ENCODE results near the gene KRTAP19-4. TPM values are rescaled to one million over a fixed set of nuclear protein-coding genes. Genes with fewer than 3 reads are reported as not detected.
"Not testable (repeated sequence)": the region's sequence is repeated elsewhere in the genome, so short reads cannot be mapped to it uniquely, and the experiment has no call there.

KRTAP19-4 gene, protein sequence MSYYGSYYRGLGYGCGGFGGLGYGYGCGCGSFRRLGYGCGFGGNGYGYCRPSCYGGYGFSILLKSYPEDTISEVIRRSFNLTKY
- not detected in 2 replicates for total RNA-seq

DNA sequence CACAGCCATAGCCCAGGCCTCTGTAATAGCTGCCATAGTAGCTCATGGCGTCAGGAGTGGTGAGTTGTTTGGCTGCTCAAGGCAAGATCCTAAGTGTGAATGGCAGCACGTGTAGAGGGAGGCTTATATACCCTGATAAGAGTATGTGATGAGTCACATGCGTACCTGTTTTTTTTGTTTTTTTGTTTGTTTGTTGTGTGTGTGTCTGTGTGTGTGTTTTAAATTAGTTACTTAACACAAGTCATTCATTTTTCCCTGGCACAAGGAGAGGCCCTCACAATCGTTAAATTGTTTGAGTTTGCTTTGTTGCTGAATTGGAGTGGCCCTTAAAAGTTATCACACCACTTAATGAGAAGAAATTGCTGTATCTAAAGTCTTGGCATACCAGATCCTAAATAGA lies at the start of gene KRTAP19-4:
Gene KRTAP19-4 (minus strand): TSS at position 101 of the 400 bp plus-strand sequence. CDS start 55 bp downstream, at position 46.
- intact Hi-C loops (cut with micrococcal nuclease) = no loop called here
- Mint-ChIP-seq H3K4me1 (ENCODE audit: low read depth) (no peaks in the 10 kb centered on the region), H3K9me3 (no peaks in the 10 kb centered on the region), H3K36me3 (ENCODE audit: low read depth) (no peaks in the 10 kb centered on the region), H3K27me3 (ENCODE audit: low read depth) (no peaks in the 10 kb centered on the region), H3K27ac (no peak within 1 kb of the TSS), H3K4me3 (ENCODE audit: low read depth) (no peak within 1 kb of the TSS)
- DNase-seq (ENCODE audit: low spot score) = no peak

- H3K4me3 Mint-ChIP-seq (ENCODE audit: low read depth) = no peak within 1 kb of the TSS
- no peaks in the 10 kb centered on the region for H3K4me1 Mint-ChIP-seq (ENCODE audit: low read depth)
- intact Hi-C loops (cut with micrococcal nuclease) = no loop called here
- H3K36me3 Mint-ChIP-seq (ENCODE audit: low read depth) = no peaks in the 10 kb centered on the region
- no peaks in the 10 kb centered on the region for H3K9me3 Mint-ChIP-seq
- no peaks in the 10 kb centered on the region for H3K27me3 Mint-ChIP-seq (ENCODE audit: low read depth)
- no peak for DNase-seq (ENCODE audit: low spot score)
- no peak within 1 kb of the TSS for H3K27ac Mint-ChIP-seq
These were observed 44.8 kb upstream of the KRTAP19-4 start, which contains the start of gene KRTAP19-6 for GRCh38 chr21:30541764-30542163. TSS of gene KRTAP19-6 (minus strand) at chr21:30541864. CDS start at chr21:30541833, 31 bp downstream.

GRCh38 chr21:30518876-30519275 lies 21.9 kb upstream of the KRTAP19-4 start:
- no peaks in the 10 kb centered on the region for H3K36me3 Mint-ChIP-seq (ENCODE audit: low read depth)

GRCh38 chr21:30515681-30516080 lies 18.7 kb upstream of the KRTAP19-4 start:
- intact Hi-C loops (cut with micrococcal nuclease) = no loop called here
- Mint-ChIP-seq H3K9me3 (peaks cover 3% of the 10 kb centered on the region), H3K4me1 (ENCODE audit: low read depth) (no peaks in the 10 kb centered on the region), H3K36me3 (ENCODE audit: low read depth) (no peaks in the 10 kb centered on the region), H3K4me3 (ENCODE audit: low read depth) (no peak overlapping the region), H3K27ac (no peak overlapping the region), H3K27me3 (ENCODE audit: low read depth) (peaks cover 1% of the 10 kb centered on the region)
- DNase-seq (ENCODE audit: low spot score) = no peak

More at GRCh38 chr21:30518876-30519275, 21.9 kb upstream of the KRTAP19-4 start:
- no peak for DNase-seq (ENCODE audit: low spot score)
- peaks cover 1% of the 10 kb centered on the region for H3K27me3 Mint-ChIP-seq (ENCODE audit: low read depth)
- intact Hi-C loops (cut with micrococcal nuclease) = no loop called here
- no peaks in the 10 kb centered on the region for H3K4me1 Mint-ChIP-seq (ENCODE audit: low read depth)
- H3K4me3 Mint-ChIP-seq (ENCODE audit: low read depth) = no peak overlapping the region
- peaks cover 3% of the 10 kb centered on the region for H3K9me3 Mint-ChIP-seq
- no peak overlapping the region for H3K27ac Mint-ChIP-seq

- not testable (repeated sequence) for H3K27ac Mint-ChIP-seq; DNase-seq (ENCODE audit: low spot score); H3K27me3 Mint-ChIP-seq (ENCODE audit: low read depth); H3K4me3 Mint-ChIP-seq (ENCODE audit: low read depth); H3K4me1 Mint-ChIP-seq (ENCODE audit: low read depth); H3K36me3 Mint-ChIP-seq (ENCODE audit: low read depth); H3K9me3 Mint-ChIP-seq
- intact Hi-C loops (cut with micrococcal nuclease) = loop anchor here (1.0 to 10.0 kb wide), 2 partner anchors 229 to 581 kb away; no protein-coding TSS in a partner anchor
These were observed 8.7 kb upstream of the KRTAP19-4 start for GRCh38 chr21:30505621-30506205.

- Mint-ChIP-seq H3K4me1 (ENCODE audit: low read depth) (no peaks in the 10 kb centered on the region), H3K36me3 (ENCODE audit: low read depth) (no peaks in the 10 kb centered on the region), H3K27me3 (ENCODE audit: low read depth) (no peaks in the 10 kb centered on the region), H3K4me3 (ENCODE audit: low read depth) (no peak within 1 kb of the TSS), H3K27ac (no peak within 1 kb of the TSS), H3K9me3 (no peaks in the 10 kb centered on the region)
- no peak for DNase-seq (ENCODE audit: low spot score)
- intact Hi-C loops (cut with micrococcal nuclease) = loop anchor here (10.0 kb wide), 1 partner anchor 233 kb away; no protein-coding TSS in a partner anchor
These were observed 5.1 kb upstream of the KRTAP19-4 start, which contains the start of gene KRTAP19-5 for GRCh38 chr21:30502041-30502440. TSS of gene KRTAP19-5 (minus strand) at chr21:30502141. CDS start at chr21:30502090, 51 bp downstream.

- H3K36me3 Mint-ChIP-seq (ENCODE audit: low read depth) = no peaks in the 10 kb centered on the region
- no peaks in the 10 kb centered on the region for H3K4me1 Mint-ChIP-seq (ENCODE audit: low read depth)
- peaks cover 2% of the 10 kb centered on the region for H3K9me3 Mint-ChIP-seq
- no peaks in the 10 kb centered on the region for H3K27me3 Mint-ChIP-seq (ENCODE audit: low read depth)
- no peak within 1 kb of the TSS for H3K27ac Mint-ChIP-seq
- intact Hi-C loops (cut with micrococcal nuclease) = no loop called here
- no peak for DNase-seq (ENCODE audit: low spot score)
- H3K4me3 Mint-ChIP-seq (ENCODE audit: low read depth) = no peak within 1 kb of the TSS
These were observed 5.0 kb downstream of the KRTAP19-4 start, which contains the start of gene KRTAP19-3 for GRCh38 chr21:30491963-30492428. TSS of gene KRTAP19-3 (minus strand) at chr21:30492013. CDS start at chr21:30491957, 56 bp downstream.

DNA sequence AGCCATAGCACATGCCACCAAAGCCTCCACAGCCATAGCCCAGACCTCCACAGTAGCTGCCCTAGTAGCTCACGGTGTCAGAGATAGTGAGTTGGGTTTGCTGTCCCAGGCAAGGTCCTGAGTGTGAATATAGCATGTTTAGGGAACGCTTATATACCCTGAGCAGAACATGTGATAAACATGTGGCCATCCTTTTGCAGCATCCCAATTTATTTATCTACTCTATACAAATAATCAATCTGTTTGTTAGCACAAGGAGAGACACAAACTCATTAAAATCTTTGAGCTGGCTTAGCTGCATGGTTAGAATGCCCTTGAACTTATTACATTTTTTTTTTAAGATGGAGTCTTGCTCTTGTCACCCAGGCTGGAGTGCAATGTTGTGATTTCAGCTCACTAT lies 9.6 kb downstream of the KRTAP19-4 start, which contains the start of gene KRTAP19-2:
Gene KRTAP19-2 (minus strand): TSS at position 101 of the 400 bp plus-strand sequence. CDS start 88 bp downstream, at position 13.
- Mint-ChIP-seq H3K4me3 (ENCODE audit: low read depth) (no peak within 1 kb of the TSS), H3K9me3 (peaks cover 17% of the 10 kb centered on the region), H3K36me3 (ENCODE audit: low read depth) (no peaks in the 10 kb centered on the region), H3K4me1 (ENCODE audit: low read depth) (no peaks in the 10 kb centered on the region), H3K27ac (no peak within 1 kb of the TSS), H3K27me3 (ENCODE audit: low read depth) (no peaks in the 10 kb centered on the region)
- intact Hi-C loops (cut with micrococcal nuclease) = no loop called here
- DNase-seq (ENCODE audit: low spot score) = no peak

DNA sequence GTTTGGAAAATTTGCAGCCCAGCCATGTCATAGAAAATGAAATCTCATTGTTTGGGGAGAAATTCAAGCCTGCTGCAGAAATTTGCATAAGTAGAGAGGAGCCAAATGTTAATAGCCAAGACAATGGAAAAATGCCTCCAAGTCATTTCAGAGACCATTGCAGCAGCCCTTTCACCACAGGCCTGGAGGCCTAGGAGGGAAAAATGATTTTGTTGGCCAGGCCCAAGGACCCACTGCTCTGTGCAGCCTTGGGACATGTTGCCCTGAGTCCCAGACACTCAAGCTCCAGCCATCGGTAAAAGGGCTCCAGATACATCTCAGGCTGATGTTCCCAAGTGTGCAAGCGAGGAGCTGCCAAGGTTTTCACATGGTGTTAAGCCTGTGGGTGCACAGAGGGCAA lies 10.8 kb downstream of the KRTAP19-4 start:
- H3K27me3 Mint-ChIP-seq (ENCODE audit: low read depth) = no peaks in the 10 kb centered on the region
- no peak for DNase-seq (ENCODE audit: low spot score)
- H3K36me3 Mint-ChIP-seq (ENCODE audit: low read depth) = no peaks in the 10 kb centered on the region
- no peaks in the 10 kb centered on the region for H3K4me1 Mint-ChIP-seq (ENCODE audit: low read depth)
- H3K4me3 Mint-ChIP-seq (ENCODE audit: low read depth) = no peak overlapping the region
- H3K27ac Mint-ChIP-seq = no peak overlapping the region
- intact Hi-C loops (cut with micrococcal nuclease) = no loop called here
- H3K9me3 Mint-ChIP-seq = peaks cover 17% of the 10 kb centered on the region

- DNase-seq (ENCODE audit: low spot score) = no peak
- Mint-ChIP-seq H3K27me3 (ENCODE audit: low read depth) (no peaks in the 10 kb centered on the region), H3K4me1 (ENCODE audit: low read depth) (no peaks in the 10 kb centered on the region), H3K36me3 (ENCODE audit: low read depth) (no peaks in the 10 kb centered on the region), H3K9me3 (peaks cover 17% of the 10 kb centered on the region), H3K27ac (no peak overlapping the region), H3K4me3 (ENCODE audit: low read depth) (no peak overlapping the region)
- intact Hi-C loops (cut with micrococcal nuclease) = no loop called here
These were observed 14.8 kb downstream of the KRTAP19-4 start for GRCh38 chr21:30482130-30482529.

DNA sequence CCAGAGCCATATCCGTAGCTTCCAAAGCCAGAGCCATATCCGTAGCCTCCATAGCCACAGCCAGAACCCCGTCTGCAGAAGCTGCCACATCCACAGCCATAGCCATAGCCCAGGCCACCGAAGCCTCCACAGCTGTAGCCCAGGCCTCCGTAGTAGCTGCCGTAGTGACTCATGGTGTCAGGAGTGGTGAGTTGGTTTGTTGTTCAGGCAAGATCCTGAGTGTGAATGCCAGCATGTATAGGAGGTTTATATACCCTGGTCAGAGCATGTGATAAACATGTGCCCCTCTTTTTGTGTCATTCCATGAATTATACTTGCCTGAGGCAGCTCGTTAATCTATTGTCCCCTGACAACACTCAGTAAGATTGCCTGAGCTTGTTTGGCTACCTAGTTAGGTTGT lies 16.8 kb downstream of the KRTAP19-4 start, which contains the start of gene KRTAP19-1:
Gene KRTAP19-1 (minus strand): TSS at position 223 of the 400 bp plus-strand sequence. CDS start 50 bp downstream, at position 173.
- Mint-ChIP-seq H3K4me3 (ENCODE audit: low read depth) (no peak within 1 kb of the TSS), H3K27me3 (ENCODE audit: low read depth) (no peaks in the 10 kb centered on the region), H3K36me3 (ENCODE audit: low read depth) (no peaks in the 10 kb centered on the region), H3K27ac (no peak within 1 kb of the TSS), H3K4me1 (ENCODE audit: low read depth) (no peaks in the 10 kb centered on the region), H3K9me3 (peaks cover 3% of the 10 kb centered on the region)
- intact Hi-C loops (cut with micrococcal nuclease) = no loop called here
- DNase-seq (ENCODE audit: low spot score) = no peak

DNA sequence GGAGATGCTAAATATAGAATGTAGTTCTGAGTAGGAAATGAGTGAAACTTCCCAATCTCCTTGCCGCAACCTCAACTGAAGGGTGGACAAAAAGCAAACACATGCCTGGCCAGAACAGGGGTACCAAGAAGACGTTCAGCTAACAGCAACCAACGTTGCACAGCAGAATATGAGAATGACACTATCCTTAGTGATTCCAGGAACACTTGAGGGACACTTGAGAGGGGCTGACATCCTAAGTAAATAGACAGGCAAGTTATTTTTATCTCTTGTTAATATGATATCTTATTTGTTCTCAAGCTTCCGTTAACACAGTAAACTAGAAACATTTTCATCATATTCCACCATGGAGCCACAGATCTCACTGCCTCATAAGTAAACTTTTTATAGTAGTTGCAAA lies 17.7 kb downstream of the KRTAP19-4 start:
- Mint-ChIP-seq H3K4me1 (ENCODE audit: low read depth) (no peaks in the 10 kb centered on the region), H3K27me3 (ENCODE audit: low read depth) (no peaks in the 10 kb centered on the region), H3K4me3 (ENCODE audit: low read depth) (no peak overlapping the region), H3K36me3 (ENCODE audit: low read depth) (no peaks in the 10 kb centered on the region), H3K27ac (no peak overlapping the region), H3K9me3 (no peaks in the 10 kb centered on the region)
- intact Hi-C loops (cut with micrococcal nuclease) = no loop called here
- no peak for DNase-seq (ENCODE audit: low spot score)

GRCh38 chr21:30478004-30478403 lies 19.0 kb downstream of the KRTAP19-4 start:
- Mint-ChIP-seq H3K4me1 (ENCODE audit: low read depth) (no peaks in the 10 kb centered on the region), H3K4me3 (ENCODE audit: low read depth) (no peak overlapping the region), H3K27me3 (ENCODE audit: low read depth) (no peaks in the 10 kb centered on the region), H3K9me3 (no peaks in the 10 kb centered on the region), H3K27ac (no peak overlapping the region), H3K36me3 (ENCODE audit: low read depth) (no peaks in the 10 kb centered on the region)
- DNase-seq (ENCODE audit: low spot score) = no peak
- intact Hi-C loops (cut with micrococcal nuclease) = no loop called here

Data from activated T-helper 2 cell treated with anti-CD3 and anti-CD28 coated beads, Interferon-gamma antibody, Interleukin-2, Interleukin-4, amounts not matched to agents 10 μg/mL and 5 μg/mL and 100 μg/mL, durations not matched to agents 14 hours and 24 hours and 36 hours (primary cell).